ENCODE data around the gene DHODH. TPM values are rescaled to one million over a fixed set of nuclear protein-coding genes. Genes with fewer than 3 reads are reported as not detected.

The DHODH gene
- total RNA-seq, 1 donor from 2014 or later, result 6.2 TPM

GRCh38 chr16:72021043-72021442, 12.5 kb downstream of the DHODH start:
- H3K4me1 Mint-ChIP-seq (ENCODE audit: unreplicated experiment), result no peaks in the 10 kb centered on the region
- H3K9me3 Mint-ChIP-seq (ENCODE audit: unreplicated experiment), result no peaks in the 10 kb centered on the region
- H3K4me3 Mint-ChIP-seq (ENCODE audit: unreplicated experiment), result no peak overlapping the region
- TF ChIP-seq CTCF (IDR thresholded peaks at IDR 0.05), result peak; percentile 19
- no peaks in the 10 kb centered on the region for H3K27me3 Mint-ChIP-seq (ENCODE audit: unreplicated experiment)
- no peak overlapping the region for H3K27ac Mint-ChIP-seq (ENCODE audit: unreplicated experiment)
- no peak for DNase-seq (ENCODE audit: extremely low spot score, unreplicated experiment)
- H3K36me3 Mint-ChIP-seq (ENCODE audit: unreplicated experiment), result peaks cover 15% of the 10 kb centered on the region

- H3K27me3 Mint-ChIP-seq (ENCODE audit: unreplicated experiment), result no peaks in the 10 kb centered on the region
- H3K4me1 Mint-ChIP-seq (ENCODE audit: unreplicated experiment), result no peaks in the 10 kb centered on the region
- H3K9me3 Mint-ChIP-seq (ENCODE audit: unreplicated experiment), result no peaks in the 10 kb centered on the region
- no peak overlapping the region for H3K4me3 Mint-ChIP-seq (ENCODE audit: unreplicated experiment)
- TF ChIP-seq CTCF (IDR thresholded peaks at IDR 0.05), result no peak
- DNase-seq (ENCODE audit: extremely low spot score, unreplicated experiment), result no peak
- peaks cover 15% of the 10 kb centered on the region for H3K36me3 Mint-ChIP-seq (ENCODE audit: unreplicated experiment)
- H3K27ac Mint-ChIP-seq (ENCODE audit: unreplicated experiment), result no peak overlapping the region
Observed at GRCh38 chr16:72022127-72022526, 13.6 kb downstream of the DHODH start.

- H3K4me1 Mint-ChIP-seq (ENCODE audit: unreplicated experiment), result no peaks in the 10 kb centered on the region
- no peaks in the 10 kb centered on the region for H3K9me3 Mint-ChIP-seq (ENCODE audit: unreplicated experiment)
- peaks cover 15% of the 10 kb centered on the region for H3K36me3 Mint-ChIP-seq (ENCODE audit: unreplicated experiment)
- DNase-seq (ENCODE audit: extremely low spot score, unreplicated experiment), result no peak
- H3K4me3 Mint-ChIP-seq (ENCODE audit: unreplicated experiment), result no peak overlapping the region
- no peak for TF ChIP-seq CTCF (IDR thresholded peaks at IDR 0.05)
- H3K27ac Mint-ChIP-seq (ENCODE audit: unreplicated experiment), result no peak overlapping the region
- no peaks in the 10 kb centered on the region for H3K27me3 Mint-ChIP-seq (ENCODE audit: unreplicated experiment)
Observed at GRCh38 chr16:72023962-72024361, 15.4 kb downstream of the DHODH start.

- Mint-ChIP-seq H3K36me3 (ENCODE audit: unreplicated experiment) (peaks cover 15% of the 10 kb centered on the region), H3K27me3 (ENCODE audit: unreplicated experiment) (no peaks in the 10 kb centered on the region), H3K4me1 (ENCODE audit: unreplicated experiment) (no peaks in the 10 kb centered on the region), H3K9me3 (ENCODE audit: unreplicated experiment) (no peaks in the 10 kb centered on the region), H3K4me3 (ENCODE audit: unreplicated experiment) (no peak overlapping the region), H3K27ac (ENCODE audit: unreplicated experiment) (no peak overlapping the region)
- no peak for TF ChIP-seq CTCF (IDR thresholded peaks at IDR 0.05)
- DNase-seq (ENCODE audit: extremely low spot score, unreplicated experiment), result no peak
Observed at GRCh38 chr16:72024862-72025382, 16.4 kb downstream of the DHODH start.

- Mint-ChIP-seq H3K9me3 (ENCODE audit: unreplicated experiment) (no peaks in the 10 kb centered on the region), H3K4me3 (ENCODE audit: unreplicated experiment) (no peak overlapping the region), H3K27me3 (ENCODE audit: unreplicated experiment) (no peaks in the 10 kb centered on the region), H3K36me3 (ENCODE audit: unreplicated experiment) (peaks cover 15% of the 10 kb centered on the region), H3K27ac (ENCODE audit: unreplicated experiment) (no peak overlapping the region), H3K4me1 (ENCODE audit: unreplicated experiment) (no peaks in the 10 kb centered on the region)
- no peak for TF ChIP-seq CTCF (IDR thresholded peaks at IDR 0.05)
- no peak for DNase-seq (ENCODE audit: extremely low spot score, unreplicated experiment)
Observed at GRCh38 chr16:72025404-72026114, 17.0 kb downstream of the DHODH start.
